Activated CD4-positive, CD25-positive, alpha-beta regulatory T cell treated with anti-CD3 and anti-CD28 coated beads, Interleukin-2, amount 50 U/mL, for 16 hours (primary cell): ENCODE results near the gene CTNNA3.
"Not testable (repeated sequence)": the region's sequence is repeated elsewhere in the genome, so short reads cannot be mapped to it uniquely, and the experiment has no call there.

Source experiments
- DNase-seq: peaks from one replicate; pipeline ENCODE4 v3.0.0-alpha.2; 2020; ENCODE audit warnings: low read depth, low spot score

Gene CTNNA3

DNA sequence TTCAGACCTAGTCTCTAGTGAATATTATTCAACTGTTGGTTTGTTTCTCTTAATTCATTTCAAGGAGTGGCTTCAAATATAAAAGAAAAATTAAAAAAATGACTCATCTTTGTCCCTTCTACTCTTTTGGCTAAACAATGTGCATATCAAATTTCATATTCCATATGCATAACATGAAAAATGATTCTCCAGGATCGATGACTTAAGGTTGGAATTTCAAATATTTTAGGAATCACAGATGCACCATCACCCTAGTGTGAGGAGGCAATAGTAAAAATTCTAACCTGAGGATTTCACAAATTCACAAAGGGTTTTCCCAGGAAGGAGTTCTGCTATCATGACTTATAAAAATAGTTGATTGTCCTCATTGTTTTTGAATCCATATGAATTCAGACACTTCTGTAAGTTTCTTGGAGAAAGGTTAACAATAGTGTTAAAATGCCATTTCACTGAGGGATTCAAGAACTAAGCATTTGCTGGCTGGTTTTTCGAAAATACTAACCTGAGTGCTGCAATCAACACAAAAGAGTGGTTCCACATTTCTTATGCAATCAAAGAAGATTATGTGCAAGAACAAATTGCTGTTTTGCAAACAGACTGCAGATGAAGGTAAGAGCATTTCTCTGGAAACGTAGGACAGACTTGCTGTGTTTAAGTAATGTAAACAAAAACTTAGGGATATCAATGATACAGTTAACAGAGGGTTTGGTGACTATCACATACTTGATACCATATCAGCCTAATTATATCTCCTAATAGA lies 1317.7 kb downstream of the CTNNA3 start:
- no peak for DNase-seq

GRCh38 chr10:66368146-66368545 lies 1327.8 kb downstream of the CTNNA3 start:
- DNase-seq, result no peak

DNA sequence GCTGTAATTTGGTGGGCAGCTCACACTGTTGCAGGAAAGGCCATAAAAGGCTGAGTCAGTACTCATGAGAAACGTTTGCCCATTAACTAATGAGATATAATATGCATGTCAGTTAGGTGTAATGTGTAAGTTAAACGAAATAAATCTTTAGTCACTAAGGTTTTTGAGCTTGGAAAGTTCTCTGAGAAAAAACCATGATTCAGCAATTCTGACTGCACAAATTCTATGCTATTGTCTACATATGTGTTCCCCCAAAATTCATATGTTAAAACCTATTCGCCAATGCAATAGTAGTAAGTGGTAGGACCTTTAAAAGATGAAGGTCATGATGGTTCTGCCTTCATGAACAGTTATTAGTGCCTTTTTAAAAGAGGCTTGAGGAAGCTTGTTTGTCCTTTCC lies 1329.8 kb downstream of the CTNNA3 start:
- DNase-seq, result no peak

DNA sequence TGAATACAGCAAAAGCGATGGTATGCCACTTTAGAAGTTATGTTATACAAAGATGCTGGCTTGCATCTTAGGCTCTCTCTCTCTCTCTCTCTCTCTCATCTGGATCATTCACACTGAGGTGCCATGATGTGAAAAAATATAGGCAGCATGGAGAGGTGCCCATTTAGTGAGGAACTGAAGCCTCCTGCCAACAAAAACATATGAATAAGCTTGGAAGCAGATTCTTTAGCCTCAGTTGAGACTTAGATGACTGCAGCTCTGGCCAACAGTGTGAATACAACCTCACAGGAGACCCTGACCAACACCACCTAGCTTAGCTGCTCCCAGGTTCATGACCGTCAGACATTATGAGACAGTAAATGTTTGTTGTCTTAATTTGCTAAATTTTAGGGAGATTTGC lies 1330.3 kb downstream of the CTNNA3 start:
- no peak for DNase-seq

- DNase-seq, result no peak
Measured at GRCh38 chr10:66362522-66362921, 1333.5 kb downstream of the CTNNA3 start.

GRCh38 chr10:66353822-66354221 lies 1342.2 kb downstream of the CTNNA3 start:
- not testable (repeated sequence) for DNase-seq

DNA sequence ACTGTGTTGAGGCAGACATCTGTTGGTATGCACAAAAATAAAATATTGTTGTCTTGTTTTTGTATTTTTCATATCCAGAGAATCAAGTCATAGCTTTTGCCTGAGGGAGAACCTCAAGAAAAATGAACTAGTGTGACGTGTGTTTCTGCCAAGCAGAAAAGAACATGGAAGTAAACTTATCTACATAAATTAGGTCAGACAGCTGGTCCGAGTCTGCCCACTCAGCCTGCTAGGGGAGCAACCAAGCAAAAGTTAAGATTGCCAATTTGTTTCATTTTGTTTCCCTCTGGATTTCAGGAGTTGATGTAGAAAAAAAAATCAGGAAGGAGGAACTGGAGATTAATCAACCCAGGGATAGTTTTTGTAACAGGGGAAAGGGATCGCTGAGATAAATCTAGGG lies 1342.6 kb downstream of the CTNNA3 start:
- no peak for DNase-seq

GRCh38 chr10:66350622-66351399 lies 1345.2 kb downstream of the CTNNA3 start:
- no peak for DNase-seq

GRCh38 chr10:66349726-66350125 lies 1346.3 kb downstream of the CTNNA3 start:
- DNase-seq, result no peak

GRCh38 chr10:66349076-66349475 lies 1346.9 kb downstream of the CTNNA3 start:
- no peak for DNase-seq

- no peak for DNase-seq
Measured at GRCh38 chr10:66337211-66337610, 1358.8 kb downstream of the CTNNA3 start.

- no peak for DNase-seq
Measured at GRCh38 chr10:66336791-66337190, 1359.2 kb downstream of the CTNNA3 start.

- not testable (repeated sequence) for DNase-seq
Measured at GRCh38 chr10:66335753-66336152, 1360.2 kb downstream of the CTNNA3 start.

- no peak for DNase-seq
Measured at GRCh38 chr10:66329147-66329546, 1366.8 kb downstream of the CTNNA3 start.

DNA sequence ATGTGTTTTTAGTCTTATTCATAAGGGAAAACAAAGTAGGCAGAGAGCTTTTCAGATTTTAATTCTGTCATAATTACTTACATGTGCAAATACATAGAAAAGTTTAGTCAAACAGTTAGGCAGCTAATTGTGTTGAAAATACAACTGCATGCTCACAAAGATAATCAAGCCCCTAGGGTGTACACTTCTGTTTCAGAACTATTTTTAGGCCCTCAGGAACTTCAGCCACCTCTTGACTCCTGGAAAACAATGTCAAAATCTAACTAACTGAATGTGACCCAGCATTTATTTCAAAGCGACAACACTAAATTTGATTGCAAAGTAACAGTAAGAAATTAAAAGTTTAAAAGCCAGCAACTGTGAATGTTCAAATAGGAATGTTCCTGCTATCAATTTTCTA lies 1369.1 kb downstream of the CTNNA3 start:
- DNase-seq, result no peak

GRCh38 chr10:66322777-66323176 lies 1373.2 kb downstream of the CTNNA3 start:
- no peak for DNase-seq

DNA sequence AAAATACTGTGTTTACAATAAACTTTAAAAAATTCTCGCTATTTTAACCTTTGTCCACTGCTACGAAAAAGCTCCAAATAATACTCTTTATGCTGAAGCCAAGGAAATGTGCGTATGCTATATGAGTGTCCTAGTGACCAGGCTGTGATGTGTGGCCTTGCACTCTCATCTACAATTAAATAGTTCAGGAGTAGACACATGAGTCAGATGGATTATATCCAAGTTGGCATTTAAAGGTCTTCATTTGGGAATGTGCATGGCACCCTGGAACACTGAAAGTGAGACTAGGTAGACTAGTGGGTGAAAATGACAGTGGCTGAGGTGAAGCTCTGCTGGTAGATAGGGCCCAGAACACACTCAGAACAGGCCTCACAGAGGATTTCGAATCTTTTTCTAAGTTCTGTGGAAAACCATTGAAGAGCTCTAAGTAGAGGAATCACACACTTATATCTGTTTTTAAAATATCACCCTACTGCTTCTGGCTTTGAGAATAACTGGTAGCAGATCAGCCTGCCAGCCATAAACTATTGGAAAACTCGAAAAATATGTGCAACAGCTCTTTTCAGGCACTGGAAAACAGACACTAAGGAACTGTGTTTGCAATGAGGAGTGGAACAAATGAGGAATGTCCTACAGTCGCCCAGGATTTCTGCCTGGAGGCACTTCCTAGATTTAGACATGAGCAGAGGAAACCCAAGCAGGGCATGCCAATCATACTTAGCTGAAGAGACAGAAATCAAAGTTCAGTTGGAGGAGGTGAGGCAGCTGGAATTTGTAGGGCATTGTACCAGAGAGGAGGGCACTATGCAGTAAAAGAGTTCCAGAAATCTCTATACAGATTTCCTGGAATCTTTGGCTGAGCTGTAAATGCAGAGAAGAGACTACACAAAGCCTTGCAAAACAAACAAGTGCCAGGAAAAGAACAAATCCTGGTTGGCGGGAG lies 1374.0 kb downstream of the CTNNA3 start:
- no peak for DNase-seq

DNA sequence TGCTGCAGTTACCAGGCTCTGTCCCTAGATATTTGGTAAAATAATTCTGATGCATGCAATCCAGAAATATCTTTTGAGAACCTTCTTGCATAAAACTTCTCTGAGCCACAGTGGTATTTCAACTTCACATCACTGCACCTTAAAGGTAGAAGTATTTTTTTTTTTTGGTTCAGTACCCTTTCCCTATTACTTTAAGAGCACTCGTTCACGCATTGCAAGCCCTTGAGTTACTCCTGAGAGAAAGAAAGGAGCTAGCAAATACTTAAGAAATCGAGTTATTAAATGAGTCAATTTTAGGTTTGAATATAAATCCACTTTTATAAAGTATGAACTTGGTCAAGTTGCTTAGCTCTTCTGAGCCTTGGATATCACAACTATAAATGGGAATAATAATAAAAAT lies 1377.2 kb downstream of the CTNNA3 start:
- DNase-seq, result no peak

GRCh38 chr10:66307826-66308225 lies 1388.2 kb downstream of the CTNNA3 start:
- no peak for DNase-seq

DNA sequence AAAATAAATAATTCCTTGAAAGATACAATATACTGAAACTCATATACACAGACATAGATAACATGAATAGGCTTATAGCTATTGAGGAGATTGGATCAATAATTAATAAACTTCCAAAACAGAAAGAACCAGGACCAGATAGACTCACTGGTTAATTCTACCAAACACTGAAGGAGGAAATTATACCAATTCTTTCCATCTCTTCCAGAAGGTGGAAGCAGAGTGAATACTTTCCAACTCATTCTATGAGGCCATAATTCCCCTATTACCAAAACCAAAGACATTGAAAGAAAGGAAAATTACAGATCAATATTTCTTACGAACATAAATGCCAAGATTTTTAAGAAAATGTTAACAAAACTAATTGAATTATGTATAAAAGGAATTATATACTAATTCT lies 1394.9 kb downstream of the CTNNA3 start:
- no peak for DNase-seq

- no peak for DNase-seq
Measured at GRCh38 chr10:66295602-66296001, 1400.4 kb downstream of the CTNNA3 start.

- no peak for DNase-seq
Measured at GRCh38 chr10:66294538-66294937, 1401.5 kb downstream of the CTNNA3 start.
